HG02763 (cell line): ENCODE results near the gene TBX15.
"Not testable (repeated sequence)": the region's sequence is repeated elsewhere in the genome, so short reads cannot be mapped to it uniquely, and the experiment has no call there.

ENCODE experiments used
- ATAC-seq: cut with Tn5 transposase; IDR thresholded peaks from one replicate; pipeline ENCODE4 v1.9.1; 2021; ENCODE audit warnings: mild to moderate bottlenecking, moderate library complexity; ENCODE audit not compliant: unreplicated experiment

Gene TBX15

DNA sequence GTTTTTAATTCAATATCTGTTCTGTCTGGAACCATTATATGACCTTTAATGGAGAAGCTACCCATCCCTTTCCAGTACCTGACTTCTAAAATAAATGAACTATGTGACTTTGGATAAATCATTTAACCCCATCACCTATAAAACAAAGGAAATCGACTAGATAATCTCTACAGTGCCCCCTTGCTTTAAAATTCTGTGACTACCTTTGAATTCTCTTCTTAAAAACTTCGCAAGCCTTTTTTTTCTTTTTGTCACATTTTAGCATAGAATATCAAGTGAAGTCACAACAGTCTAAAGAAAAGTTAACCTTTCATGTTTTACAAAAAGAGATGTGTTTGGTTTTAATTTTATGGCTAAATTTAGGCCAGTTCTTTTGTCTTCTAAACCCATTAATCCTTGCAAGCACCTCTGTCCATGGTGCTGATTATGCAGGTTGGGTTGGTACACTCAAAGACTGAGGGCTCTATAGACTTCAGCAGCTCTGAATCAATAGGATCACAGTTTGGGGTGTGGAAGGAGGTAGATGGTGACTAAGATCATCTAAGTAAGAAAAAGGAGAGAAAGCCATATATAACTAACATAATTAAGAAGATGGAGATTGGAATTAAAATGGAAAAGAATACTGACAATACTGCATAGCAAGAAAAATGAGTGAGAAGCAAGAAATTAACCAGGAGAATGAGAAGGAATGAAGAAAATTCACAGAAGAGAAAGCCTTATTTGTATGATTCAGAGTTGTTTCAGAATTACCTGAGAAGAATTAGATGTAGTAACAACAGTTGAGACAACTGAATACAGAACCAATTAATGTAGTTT, 59.2 kb downstream of the TBX15 start:
- no peak for ATAC-seq

DNA sequence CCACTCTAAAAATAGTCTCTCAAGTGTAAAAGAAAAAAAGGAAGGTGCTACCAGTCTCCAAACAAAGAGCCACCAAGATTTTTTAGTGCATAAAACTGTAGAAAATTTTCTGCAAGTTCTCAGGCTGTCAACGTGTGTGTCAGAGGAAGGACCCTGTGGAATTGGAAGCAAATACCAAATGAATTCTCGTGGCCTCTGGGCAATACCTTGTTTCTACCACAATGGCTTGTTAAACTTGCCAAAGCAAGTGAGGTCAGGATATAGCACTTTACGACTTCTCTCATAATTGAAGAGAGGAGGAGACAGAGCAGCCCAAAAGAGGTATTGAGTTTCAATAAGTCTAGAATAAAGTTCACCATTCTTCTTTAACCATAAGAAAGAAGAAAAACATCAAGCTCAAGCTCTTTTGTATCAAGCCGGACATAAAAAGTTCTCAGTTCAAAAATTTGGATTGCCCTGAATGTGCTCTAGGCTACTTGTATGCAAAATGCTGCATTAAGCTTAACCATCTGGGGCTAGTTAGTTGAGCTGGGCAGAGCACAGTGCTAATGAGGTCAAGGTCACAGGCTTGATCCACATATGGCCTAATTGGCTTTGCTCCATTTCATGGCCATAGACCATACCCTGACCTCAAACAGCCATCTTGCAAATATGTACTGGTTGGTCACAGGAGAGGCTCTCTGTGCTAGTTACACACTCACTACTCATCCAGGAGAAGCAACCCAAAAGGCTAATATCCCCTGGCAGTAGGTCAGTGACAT, 60.5 kb downstream of the TBX15 start:
- ATAC-seq, result no peak

DNA sequence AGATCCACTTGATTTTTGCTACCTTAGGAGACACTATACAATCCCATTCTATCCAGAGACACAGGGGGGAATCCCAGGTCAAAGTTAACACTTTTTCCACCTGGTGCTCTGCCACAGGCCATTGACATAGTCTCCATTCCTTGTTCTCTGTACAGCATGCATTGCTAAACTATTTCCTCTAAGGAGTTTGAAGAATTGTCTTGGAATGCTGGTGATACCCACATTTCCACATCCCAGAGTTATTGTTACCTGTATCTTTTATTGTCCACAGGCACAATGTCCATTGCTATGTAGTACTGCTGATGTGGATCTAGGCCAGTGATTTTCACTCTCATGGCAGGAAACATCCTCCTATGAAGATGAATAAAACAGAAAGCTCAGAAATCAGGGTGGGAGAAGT, 61.9 kb downstream of the TBX15 start:
- ATAC-seq, result no peak

DNA sequence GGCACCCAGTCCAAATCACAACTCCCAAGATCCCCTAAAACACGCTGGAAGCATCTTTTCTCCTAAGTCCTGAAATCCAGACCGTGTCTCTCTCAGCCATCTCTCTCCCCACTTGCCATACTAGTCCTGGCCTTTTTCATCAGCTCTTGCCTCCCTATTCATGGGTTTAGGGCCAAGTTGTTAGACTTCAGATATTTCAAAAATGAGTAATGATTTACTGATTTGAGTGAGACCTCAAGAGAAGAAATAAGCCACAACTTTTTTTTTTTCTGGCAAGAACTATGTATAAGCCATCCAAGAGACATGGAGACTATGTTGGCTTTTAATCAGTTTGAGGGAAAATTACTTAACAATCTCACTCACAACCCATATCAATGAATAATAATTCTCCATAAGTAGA, 62.5 kb downstream of the TBX15 start:
- ATAC-seq, result no peak

DNA sequence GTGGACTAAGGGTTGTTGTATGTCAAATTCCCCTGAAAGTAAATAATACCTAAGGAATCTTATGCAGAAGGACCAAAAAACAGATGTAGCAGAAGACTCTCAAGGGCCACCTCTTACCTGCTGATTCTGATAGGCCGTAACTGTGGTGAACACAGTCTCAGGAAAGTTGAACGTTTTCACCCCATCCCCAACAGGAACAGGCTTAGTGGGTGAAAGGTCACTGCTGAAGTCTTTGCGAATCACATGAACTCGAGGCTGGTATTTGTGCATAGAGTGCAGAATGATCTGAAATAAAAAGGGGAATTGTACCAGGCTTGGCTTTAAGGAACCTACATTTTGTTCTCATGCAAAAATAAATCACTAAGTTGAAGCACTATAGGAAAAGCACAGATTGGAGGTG, 64.8 kb downstream of the TBX15 start:
- no peak for ATAC-seq

DNA sequence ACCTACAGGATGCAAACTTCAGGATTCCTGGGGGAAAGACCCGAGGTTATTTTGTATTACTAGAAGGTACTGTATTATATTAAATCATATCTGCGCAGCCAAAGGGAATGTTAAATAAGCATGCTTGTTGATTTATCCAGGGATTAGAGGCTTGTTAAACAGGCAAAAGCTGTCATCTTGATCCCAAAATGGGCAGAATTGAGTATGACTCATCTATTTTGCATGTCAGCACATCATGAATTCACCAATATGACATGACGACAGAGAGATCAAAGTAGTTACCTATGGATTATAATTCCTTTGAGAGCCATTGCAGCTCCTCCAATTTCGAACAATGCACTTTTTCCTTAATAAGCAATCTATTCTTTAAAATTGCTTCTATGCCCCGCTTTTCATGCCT, 66.1 kb downstream of the TBX15 start:
- ATAC-seq, result no peak

DNA sequence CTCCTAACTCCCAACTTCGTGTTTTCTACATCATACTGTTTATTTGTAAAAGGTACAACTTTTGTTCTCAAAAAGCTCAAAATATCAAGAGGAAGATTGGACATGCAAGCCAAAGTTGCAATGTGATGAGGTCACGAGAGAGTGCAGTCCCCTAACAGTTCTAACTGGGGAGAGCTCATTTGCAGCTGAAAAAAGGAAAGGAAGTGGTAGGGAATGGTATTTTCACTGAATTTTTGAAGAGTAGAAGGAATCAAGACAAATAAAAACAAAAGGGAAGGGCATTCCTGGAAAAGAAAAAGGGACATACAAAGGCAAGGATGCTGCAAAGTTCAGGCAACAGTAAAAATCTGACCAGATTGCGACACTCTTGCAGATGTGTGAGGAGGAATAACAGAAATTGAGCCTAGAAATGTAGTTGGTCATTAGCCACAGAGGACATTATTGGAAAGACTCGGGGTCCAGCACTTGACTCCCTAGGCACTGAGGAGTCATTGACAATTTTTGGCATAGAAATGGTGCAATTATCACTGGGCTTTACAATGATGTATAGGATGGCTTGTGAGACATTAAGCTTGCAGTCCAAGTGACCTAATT, 67.9 kb downstream of the TBX15 start:
- ATAC-seq, result no peak

DNA sequence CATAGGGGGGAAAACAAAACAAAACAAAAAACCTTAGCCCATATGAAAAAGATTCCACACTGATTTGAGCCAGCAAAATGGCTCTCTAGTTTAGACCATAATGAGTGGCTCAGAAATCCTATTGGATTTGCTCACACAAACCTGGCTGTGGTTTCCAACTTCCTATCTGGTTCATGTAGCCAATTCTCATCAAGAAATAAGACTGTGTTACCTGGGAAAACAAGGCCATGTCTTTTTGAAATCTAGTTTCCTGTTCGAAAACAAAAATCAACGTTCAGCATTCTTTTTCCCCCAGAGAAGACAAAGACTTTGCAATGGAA, 69.2 kb downstream of the TBX15 start:
- ATAC-seq, result no peak

DNA sequence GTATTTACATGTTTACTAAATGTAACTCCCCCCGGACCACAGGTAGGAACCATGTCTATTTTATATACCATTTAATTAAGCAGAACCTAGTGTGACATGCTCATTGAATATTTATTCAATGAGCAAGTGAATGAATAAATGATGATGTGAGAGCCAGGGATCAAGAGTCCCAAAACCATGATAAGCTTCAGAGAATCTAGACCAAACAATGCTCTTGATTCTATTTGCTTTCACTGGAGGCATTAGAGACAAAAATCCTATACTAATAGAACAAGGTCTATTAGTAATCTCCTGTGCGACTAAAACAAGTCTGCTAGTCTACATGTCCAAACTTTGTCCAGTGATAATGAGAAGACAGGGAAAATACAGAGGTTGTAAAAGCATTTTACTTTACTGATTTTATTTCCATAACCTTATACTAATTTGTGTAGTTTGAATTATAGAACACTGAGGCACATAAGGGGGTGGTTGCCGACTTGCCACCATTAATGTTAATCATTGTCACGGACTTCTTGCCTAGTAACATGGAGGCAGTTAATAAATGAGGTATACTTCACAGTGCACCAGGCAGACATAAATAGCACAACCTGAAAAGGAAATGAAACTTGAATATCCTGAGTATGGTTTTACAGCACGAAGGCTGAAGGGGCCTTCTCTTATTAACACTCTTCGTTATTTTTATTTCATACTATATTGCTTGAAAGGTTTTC, 69.8 kb downstream of the TBX15 start:
- ATAC-seq, result peak; percentile 61

DNA sequence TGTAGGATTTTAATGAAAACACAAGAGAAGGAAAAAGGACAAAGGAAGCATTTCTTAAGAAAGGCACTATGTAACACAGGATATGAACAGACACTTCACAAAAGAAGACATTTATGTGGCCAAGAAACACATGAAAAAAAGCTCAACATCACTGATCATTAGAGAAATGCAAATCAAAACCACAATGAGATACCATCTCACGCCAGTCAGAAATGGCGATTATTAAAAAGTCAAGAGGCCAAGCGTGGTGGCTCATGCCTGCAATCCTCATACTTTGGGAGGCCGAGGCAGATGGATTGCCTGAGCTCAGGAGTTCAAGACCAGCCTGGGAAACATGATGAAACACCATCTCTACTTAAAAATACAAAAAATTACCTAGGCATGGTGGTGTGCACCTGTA, 71.8 kb downstream of the TBX15 start:
- not testable (repeated sequence) for ATAC-seq

DNA sequence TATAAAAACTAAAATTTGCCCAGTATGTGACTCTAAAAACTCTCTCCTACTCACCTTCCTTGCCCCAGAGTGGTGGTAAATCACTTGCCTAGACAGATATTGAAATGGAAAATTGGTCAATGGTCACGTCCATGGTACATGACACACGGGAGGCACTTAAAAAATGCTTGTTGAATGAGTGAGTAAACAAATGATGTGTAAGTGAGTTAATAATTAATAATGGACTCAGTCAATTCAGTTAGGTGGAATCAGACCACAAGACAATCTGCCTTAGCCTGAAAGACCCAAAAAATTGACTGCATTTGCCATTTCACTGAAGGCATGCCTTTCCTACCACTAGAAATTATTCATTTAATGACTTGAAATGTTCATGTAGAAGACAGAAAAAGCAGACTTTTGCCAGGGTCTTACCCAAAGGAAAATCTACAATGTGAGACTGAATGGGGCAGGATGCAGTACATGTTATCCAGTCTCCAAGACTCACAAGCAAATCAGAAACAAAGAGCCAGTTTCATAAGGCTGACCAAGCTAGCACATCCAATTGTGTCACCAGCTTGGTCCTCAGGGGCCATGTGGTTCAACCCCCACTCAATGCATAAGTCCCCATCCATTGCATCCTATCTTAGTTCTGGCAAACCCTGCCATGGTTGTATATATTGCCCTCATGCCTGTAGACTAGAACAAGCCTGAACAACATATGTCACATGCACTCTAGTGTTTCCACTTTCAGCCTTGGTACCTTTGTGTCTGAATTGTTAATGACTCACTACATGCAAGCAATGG, 73.6 kb downstream of the TBX15 start:
- peak; percentile 46 for ATAC-seq

DNA sequence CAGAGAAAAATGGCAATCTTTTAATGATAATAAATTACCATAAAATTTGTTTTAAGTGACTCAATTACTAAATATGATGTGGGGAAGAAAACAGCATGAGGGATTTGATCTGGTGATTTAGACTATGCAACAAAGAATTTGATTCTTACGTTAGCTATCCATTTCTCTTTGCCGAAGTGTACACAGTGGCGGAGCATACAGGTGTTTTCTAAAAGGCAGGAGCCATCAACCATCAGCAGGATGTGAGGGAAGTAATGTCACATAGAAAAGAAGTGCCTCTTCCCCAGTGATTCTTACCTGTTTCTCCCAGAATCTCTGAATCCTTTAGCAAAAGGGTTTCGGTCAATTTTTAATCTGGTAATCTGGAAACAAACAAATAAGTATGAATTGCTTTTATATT, 74.3 kb downstream of the TBX15 start:
- no peak for ATAC-seq

DNA sequence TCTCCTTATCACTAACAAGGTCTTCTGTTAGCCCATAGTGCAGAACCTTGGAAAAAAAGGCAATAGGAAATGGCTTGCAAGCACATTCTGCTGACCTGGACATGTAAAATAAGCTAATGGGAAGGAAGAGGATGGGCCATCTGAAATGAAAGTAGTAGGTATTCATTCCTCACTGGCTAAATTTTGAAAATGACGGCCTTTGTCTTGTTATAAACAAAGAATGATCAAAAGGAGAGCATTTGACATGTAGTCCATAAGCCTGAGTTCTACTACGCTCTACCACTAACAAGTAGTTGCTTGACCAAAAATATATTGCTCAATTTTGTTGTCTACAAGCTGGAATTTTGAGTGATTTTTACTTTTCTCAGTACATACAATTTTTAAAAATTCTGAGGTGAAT, 75.6 kb downstream of the TBX15 start:
- ATAC-seq, result no peak

DNA sequence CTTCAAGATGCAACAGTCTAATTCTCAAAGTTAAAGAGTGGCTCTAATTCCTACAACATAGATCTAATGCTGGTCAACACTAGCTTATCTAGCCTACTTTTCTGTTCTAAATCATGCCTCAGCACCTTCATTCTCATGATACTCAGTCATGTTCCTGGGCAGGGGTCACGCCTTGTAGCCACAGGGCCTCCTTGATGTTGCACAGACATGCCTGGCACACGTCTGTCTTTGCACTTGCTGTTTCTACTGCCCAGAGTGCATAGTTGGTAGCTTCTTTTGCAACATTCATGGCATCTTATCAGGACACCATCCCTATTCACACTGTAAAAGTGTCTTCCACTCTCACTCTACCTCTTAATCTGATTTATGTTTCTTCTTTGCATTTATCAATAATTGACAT, 76.6 kb downstream of the TBX15 start:
- no peak for ATAC-seq

DNA sequence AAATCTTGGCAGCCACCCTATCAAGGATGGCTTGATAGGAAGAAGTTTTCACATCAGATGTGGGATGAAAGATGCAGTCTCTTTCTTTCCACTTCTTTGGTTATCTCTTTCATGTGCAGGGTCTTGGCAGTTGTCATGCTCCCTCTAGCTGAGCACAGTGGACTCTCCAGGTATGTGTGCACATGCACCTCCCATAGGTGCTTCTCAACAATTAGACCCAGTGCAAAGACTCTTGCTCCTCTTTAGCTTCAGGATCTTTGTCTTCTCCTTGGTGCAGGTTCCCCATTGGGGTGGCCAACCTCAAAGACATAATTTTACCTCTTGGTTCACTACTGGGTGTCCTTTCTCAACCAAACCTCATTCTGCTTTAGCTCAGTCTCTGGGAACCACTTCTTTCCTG, 80.7 kb downstream of the TBX15 start:
- no peak for ATAC-seq

DNA sequence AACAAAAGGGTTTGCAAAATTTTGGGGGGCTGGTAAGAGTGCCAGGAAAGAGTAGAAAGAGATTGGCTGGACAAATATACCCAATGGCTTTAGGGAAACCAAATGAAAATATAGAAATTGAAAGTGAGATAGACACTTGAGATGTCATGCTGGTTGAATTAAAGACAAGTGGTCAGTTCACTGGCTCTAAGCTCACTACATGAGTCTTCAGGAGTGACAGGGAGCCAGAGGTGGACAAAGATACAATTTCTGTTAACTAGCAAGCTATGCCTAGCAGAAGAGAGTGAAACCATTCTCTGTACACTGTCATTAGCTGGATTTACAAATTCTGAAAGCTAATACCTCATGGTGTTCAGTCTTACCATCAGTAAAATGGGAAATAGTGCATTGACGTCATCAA, 82.5 kb downstream of the TBX15 start:
- ATAC-seq, result no peak

DNA sequence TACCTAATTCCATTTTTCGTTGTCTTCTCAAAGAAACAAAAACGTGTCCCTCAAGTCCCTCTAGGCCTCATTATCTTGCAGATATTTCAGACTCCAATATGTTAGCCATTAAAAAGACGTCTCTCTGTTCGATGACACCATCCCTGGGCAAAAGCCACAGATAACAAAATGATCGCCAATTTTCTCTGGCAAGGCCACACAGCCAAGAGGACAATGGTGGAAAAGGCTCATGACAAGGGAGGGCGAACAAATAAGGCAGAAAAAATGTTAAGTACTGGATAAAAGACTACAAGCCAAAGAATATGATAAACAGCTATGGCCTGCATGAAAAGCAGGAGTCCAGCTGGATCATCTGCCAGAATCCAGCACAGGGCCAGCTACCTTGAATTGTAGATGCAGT, 82.9 kb downstream of the TBX15 start:
- no peak for ATAC-seq

DNA sequence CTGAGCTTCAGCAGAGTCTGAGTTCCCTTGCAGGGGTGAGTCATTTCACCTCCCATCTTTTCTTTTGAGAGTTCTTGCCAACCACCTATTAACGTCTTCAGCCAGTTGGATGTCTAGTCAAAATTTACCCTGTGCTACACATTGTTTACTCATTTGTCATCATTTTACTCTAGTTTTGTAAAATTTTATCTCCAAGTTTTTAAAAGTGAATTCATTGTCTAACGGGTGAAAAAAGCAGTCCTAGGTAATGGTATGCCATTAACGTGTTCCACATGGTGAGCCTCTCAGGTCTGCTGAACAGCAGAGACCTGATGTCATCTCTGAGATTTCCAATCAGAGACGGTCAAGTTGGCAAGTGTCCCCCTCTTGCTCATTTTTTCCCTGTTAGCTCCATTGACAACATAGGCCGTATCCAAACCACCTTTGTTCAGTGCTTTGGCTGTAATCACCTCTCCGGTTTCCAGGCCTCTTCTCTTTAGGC, 85.4 kb downstream of the TBX15 start:
- no peak for ATAC-seq

DNA sequence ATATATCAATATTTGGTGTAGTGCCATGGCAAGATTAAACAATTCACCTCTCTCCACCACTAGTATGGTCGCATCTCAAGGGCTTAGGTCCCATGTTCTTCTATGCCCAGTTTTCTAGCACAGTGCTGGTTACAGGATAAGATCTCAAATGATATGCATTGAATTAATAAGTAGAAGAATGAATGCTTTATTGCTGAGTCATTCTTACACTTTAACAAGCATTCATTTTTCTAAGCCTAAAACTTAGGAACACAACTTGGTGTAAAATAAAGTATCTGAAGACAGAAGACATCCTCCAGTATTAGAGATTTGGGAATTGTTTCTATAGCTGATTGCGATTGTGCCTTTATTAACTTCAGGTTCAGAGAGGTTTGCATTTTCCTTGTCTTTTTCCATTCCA, 85.8 kb downstream of the TBX15 start:
- ATAC-seq, result no peak

DNA sequence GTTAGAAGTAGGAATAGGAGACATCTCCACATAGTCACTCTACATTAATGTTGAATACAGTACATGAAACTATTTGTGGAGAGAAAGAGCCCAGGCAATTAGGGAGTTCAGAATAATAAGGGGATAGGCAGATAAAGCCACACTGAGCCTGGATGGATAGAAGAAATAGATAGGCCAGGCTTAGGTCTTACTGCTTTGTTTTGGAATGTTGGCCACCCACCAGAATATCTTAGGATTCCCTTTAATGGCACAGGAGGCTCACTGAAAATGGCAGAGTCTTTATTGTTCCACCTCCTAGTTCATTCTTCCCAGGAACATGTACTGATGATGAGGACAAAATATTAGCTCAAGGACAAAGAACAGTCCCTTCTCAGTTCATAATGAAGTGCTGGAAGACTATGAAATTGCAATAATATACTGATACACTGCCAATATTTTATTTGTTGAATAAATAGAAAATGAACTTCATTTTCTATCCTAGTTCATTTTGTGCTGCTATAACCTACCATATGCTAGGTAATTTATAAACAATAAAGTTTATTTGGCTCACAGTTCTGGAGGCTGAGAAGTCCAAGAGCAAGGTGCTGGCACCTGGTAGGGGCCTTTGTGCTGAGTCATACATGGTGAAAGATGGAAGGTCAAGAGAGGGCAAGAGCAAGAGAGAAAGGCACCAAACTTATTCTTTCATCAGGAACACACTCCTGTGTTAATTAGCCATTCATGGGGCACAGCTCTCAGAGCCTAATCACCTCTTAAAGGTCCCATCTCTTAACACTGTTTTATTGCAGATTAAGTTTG, 87.3 kb downstream of the TBX15 start:
- no peak for ATAC-seq
